Lower leg skin (tissue), 4 donors: ENCODE measurements around the gene CENPP. TPM values are rescaled to one million over a fixed set of nuclear protein-coding genes. Genes with fewer than 3 reads are reported as not detected.

Experiments
- DNase-seq, 2 donors: peaks; one replicate each; pipeline ENCODE4 v3.0.0-alpha.2; 2019; ENCODE audit warnings: low spot score in 2 of 2
- H3K4me3 ChIP-seq: fragments of 200-600 bp; sonication (generic); 2 replicates; pipeline ENCODE4 v1.5.1; 2017; ENCODE audit warnings: mild to moderate bottlenecking, low read depth; ENCODE audit not compliant: poor library complexity, severe bottlenecking
- POLR2A ChIP-seq, 2 donors: fragments of 450-650 bp; IDR thresholded peaks; one replicate each; pipeline ENCODE4 v1.6.1; 2016 to 2017; ENCODE audit warnings: antibody characterized with exemption in 2 of 2, mild to moderate bottlenecking in 1 of 2, moderate library complexity in 1 of 2
- WGBS, 2 donors: methylation state at CpG; one replicate each; pipeline ENCODE4 v1.1.5; 2018; 5-methylcytosine and 5-hydroxymethylcytosine counted together
- intact Hi-C: fragments of 100-400 bp; cut with DNase I; formaldehyde crosslinking; loops from one replicate; pipeline ENCODE4 v1.15.0; 2023; ENCODE audit warnings: low total_unique reads
- total RNA-seq, 4 donors: library from RNA; depleted of rRNA; stranded (reverse); fragments of >200 nt; gene quantifications; one replicate each; pipeline ENCODE4 v1.1.0, GENCODE V29; 2016
- TF ChIP-seq, protein P1 (sequence below), 3 donors: fragments of 450-650 bp; IDR thresholded peaks; one replicate each; pipeline ENCODE4 v1.5.1; 2016; ENCODE audit warnings: antibody characterized with exemption in 3 of 3, mild to moderate bottlenecking in 3 of 3, moderate library complexity in 2 of 3

Gene CENPP
- total RNA-seq, 4 donors from 2014 or later: 7.8 to 28.8 (median 12.2) TPM

DNA sequence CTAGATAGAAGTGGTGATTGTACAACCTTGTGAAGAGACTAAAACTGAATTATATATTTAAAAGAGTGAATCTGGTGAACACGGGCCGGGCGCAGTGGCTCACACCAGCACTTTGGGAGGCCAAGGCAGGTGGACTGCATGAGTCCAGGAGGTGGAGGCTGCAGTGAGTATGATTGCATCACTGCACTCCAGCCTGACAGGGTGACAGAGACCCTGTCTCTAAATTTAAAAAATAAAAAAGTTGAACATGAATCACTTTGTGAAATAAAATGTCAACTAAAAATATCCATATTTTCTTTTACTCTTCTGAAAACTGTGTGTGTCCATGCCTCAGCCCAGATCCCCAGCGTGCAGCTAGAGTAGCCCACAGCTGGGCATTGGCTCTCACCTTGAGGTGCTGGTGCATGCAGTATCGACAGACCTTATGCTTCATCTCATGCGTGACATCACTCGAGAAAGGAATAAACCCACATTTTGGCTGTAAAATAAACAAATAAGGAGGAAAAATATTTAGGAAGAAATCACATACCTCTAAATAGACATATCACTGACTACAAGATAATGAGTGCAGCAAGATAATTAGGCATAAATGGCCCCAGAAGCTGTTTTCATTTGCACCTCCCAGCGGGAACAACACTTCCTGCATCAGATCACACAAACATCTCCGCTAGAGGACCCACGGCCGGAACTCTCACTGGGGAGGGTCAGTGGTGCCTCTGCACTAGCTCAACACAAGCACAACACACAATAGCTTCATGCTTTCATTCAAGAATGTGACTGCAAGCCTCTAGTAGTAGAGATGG lies 322.1 kb downstream of the CENPP start:
- TF ChIP-seq, protein P1, sequence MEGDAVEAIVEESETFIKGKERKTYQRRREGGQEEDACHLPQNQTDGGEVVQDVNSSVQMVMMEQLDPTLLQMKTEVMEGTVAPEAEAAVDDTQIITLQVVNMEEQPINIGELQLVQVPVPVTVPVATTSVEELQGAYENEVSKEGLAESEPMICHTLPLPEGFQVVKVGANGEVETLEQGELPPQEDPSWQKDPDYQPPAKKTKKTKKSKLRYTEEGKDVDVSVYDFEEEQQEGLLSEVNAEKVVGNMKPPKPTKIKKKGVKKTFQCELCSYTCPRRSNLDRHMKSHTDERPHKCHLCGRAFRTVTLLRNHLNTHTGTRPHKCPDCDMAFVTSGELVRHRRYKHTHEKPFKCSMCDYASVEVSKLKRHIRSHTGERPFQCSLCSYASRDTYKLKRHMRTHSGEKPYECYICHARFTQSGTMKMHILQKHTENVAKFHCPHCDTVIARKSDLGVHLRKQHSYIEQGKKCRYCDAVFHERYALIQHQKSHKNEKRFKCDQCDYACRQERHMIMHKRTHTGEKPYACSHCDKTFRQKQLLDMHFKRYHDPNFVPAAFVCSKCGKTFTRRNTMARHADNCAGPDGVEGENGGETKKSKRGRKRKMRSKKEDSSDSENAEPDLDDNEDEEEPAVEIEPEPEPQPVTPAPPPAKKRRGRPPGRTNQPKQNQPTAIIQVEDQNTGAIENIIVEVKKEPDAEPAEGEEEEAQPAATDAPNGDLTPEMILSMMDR (IDR thresholded peaks at IDR 0.05): no peak
- TF ChIP-seq POLR2A (IDR thresholded peaks at IDR 0.05): no peak
- peak in 1 of 2 donors; percentile 64 for DNase-seq
- intact Hi-C loops: loop anchor here (5.0 kb wide), 1 partner anchor 1521 kb away; no protein-coding TSS in a partner anchor
- WGBS, 2 donors: 95 to 96% methylated on average over 11 of the region's 11 CpGs
- H3K4me3 ChIP-seq: no peak overlapping the region

DNA sequence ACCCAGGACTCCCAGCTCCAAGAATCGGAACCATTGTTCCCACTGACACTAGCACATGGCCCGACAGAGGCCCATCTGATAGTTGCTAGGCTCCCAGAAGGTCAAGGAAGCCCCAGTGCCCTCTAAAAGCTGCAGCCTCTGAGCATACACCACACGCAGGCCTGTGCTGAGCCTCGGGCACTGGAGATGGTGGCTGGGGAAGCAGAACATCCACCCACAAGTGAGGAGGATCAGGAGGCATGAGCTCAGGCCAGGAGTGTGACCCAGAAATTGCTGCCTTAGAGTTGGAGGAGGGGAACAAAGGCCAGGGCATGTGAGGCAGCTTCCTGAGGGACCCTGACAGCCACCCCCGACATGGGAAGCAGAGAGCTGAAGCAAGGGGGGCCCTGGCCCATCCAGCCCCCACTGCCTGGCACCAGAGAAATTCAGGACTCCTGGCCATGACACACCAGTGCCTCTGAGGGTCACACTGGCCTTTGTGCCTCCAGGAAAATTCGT lies 322.8 kb downstream of the CENPP start:
- intact Hi-C loops: loop anchor here (5.0 kb wide), 1 partner anchor 1521 kb away; no protein-coding TSS in a partner anchor
- WGBS, 2 donors: 80 to 96% methylated on average over 5 to 6 of the region's 6 CpGs
- TF ChIP-seq POLR2A (IDR thresholded peaks at IDR 0.05): no peak
- TF ChIP-seq, protein P1 (IDR thresholded peaks at IDR 0.05): no peak
- DNase-seq: peak in 1 of 2 donors; percentile 77
- H3K4me3 ChIP-seq: no peak overlapping the region

DNA sequence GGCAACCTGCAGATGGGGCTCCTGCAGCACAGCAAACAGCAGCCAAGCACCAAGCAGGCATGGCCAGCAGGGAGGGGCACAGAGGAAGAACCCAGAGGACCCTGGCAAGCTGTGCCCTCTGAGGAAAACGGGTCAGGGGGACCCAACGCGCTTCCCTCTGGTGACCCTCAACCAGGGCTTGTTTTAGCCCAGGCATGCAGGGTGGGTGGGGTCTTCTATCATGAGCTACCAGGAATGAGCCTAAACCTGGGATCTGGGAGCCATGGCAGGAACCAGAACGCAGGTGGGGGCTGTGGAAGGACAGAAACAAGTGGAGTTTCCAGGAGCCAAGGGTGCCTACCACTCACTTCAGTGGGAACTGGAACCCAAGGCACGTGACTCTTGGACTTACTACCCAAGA lies 323.3 kb downstream of the CENPP start:
- H3K4me3 ChIP-seq: no peak overlapping the region
- intact Hi-C loops: loop anchor here (5.0 kb wide), 1 partner anchor 1522 kb away; no protein-coding TSS in a partner anchor
- peak in 1 of 2 donors; percentile 70 for DNase-seq
- 93 to 98% methylated on average over 5 of the region's 5 CpGs for WGBS, 2 donors
- TF ChIP-seq POLR2A (IDR thresholded peaks at IDR 0.05): no peak
- TF ChIP-seq, protein P1 (IDR thresholded peaks at IDR 0.05): no peak

DNA sequence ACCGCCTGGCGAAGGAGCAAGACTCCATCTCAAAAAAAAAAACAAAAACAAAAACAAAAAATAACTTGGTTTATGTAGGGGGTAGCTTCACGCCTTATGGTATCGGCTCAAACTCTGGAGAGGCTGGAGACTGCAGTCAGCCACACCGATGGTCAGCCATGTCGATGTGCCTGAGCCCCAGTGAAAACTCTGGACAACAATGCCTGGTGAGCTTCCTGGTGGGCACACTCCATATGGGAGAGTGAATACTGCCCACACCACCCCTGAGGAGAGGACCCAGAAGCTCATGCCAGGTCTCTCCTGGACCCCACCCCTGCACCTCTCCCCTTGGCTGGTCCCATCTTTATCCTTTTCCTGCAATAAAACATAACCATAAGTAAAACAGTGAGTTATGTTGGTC lies 324.5 kb downstream of the CENPP start:
- TF ChIP-seq, protein P1 (IDR thresholded peaks at IDR 0.05): no peak
- TF ChIP-seq POLR2A (IDR thresholded peaks at IDR 0.05): no peak
- intact Hi-C loops: no loop called here
- DNase-seq: peak in 1 of 2 donors; percentile 69
- 94 to 98% methylated on average over 6 of the region's 6 CpGs for WGBS, 2 donors
- H3K4me3 ChIP-seq: no peak overlapping the region

DNA sequence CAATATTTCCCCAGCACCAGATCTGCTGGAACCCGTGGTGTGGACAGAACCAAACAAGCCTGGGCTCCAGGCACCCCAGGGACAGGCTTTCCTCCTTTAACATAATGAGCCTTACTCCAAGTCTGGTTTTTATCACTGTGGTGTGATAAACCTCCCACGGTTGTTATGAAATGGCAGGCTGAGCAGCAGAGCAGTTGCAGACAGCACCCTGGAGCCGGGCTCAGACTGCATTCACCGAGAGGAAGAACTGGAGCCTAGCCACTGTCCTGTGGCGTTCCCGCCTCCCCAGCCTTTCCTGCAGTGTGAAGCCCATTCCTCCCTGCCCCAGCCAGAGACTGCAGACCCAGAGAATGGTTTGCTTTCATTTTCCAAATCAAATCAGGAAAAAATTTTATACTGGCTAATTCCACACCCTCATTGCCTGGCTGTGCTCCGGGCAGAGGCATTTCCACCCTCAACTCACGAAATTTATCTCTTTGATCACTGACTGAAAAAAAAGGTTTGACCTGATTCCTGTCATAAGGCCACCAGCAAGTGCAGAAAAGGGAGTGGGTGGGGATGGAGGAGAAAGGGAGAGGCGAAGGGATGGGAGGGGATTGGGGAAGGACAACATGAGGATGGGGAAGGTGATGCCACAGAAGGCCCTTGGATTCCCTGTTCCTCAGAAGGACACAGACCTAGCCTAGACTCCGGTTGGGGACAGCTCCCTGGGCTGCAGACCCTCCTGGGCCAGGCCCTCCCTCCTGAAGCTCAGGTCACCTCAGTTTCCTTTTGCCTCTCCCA lies 325.3 kb downstream of the CENPP start:
- peak; percentile 68 to 90 for DNase-seq
- no peak overlapping the region for H3K4me3 ChIP-seq
- TF ChIP-seq, protein P1 (IDR thresholded peaks at IDR 0.05): no peak
- no peak for TF ChIP-seq POLR2A (IDR thresholded peaks at IDR 0.05)
- 28 to 31% methylated on average over 9 to 10 of the region's 10 CpGs for WGBS, 2 donors
- intact Hi-C loops: no loop called here
